Ecto neural progenitor cell (in vitro differentiated cells): ENCODE data around the gene ZNF281.
A peak's percentile ranks its signal among the peaks of the same experiment; 100 is the strongest.
"Not testable (repeated sequence)": the region's sequence is repeated elsewhere in the genome, so short reads cannot be mapped to it uniquely, and the experiment has no call there.

ENCODE experiments used
- DNase-seq: peaks from one replicate; pipeline ENCODE4 v3.0.0-alpha.2; 2018; ENCODE audit warnings: low spot score

ZNF281 gene, protein sequence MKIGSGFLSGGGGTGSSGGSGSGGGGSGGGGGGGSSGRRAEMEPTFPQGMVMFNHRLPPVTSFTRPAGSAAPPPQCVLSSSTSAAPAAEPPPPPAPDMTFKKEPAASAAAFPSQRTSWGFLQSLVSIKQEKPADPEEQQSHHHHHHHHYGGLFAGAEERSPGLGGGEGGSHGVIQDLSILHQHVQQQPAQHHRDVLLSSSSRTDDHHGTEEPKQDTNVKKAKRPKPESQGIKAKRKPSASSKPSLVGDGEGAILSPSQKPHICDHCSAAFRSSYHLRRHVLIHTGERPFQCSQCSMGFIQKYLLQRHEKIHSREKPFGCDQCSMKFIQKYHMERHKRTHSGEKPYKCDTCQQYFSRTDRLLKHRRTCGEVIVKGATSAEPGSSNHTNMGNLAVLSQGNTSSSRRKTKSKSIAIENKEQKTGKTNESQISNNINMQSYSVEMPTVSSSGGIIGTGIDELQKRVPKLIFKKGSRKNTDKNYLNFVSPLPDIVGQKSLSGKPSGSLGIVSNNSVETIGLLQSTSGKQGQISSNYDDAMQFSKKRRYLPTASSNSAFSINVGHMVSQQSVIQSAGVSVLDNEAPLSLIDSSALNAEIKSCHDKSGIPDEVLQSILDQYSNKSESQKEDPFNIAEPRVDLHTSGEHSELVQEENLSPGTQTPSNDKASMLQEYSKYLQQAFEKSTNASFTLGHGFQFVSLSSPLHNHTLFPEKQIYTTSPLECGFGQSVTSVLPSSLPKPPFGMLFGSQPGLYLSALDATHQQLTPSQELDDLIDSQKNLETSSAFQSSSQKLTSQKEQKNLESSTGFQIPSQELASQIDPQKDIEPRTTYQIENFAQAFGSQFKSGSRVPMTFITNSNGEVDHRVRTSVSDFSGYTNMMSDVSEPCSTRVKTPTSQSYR

DNA sequence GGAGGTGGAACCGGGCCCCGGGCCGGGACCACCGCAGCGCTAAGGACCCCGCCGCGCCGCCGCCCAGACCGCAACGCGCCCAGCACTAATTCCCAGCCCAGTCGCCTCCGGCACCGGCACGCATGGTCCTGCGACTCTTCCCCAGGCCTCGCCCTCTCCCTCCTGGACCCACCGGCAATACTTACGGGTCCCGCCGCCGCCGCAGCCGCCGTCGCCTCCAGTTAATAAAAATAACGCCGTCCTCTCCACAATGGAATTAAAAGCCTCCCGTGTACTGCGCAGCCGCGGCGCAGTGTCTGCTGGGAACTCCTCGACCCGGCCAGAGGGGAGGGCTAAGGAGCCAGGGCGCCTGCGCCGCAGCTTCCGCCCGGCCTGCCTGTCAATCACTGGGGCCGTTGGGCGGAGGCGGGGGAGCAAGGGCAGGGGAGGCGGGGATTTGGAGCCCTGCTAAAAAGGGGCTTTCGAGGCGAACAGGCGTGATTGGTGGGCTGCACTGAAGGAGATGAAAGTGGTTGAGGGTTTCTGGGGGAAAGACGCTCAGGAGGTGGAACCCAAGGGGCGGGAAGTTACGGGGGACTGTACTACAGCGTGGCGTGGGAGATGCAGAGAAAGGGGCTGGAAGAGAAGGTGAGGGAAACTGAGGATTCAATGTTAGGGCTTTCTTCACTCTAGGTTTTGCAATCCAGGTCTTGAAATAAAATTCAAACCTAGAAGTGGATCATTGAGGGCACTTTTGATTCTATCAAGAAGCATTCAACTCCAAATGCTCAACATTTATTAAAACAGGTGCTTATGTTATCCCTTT is at the start of gene ZNF281:
TSS of gene ZNF281 (minus strand) at position 276 of the 805 bp plus-strand sequence. CDS start 331 bp downstream, outside the sequence.
- peak; percentile 99 for DNase-seq

DNA sequence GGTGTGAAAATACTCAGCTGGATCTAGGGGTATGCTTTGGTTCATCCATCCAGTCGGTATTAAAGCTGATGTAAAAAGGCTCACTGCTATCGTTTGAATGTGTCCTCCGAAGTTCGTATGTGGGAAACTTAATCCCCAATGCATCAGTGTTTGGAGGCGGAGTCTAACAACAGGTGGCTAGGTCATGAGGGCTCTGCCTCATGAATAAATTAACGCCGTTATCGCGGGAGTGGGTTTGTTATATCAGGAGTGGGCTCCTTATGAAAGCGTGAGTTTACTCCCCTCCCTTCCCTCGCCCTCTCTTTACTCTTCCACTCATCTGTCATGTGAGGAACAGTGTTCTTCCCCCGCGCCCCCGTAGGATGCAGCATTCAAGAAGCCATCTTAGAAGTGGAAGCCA is 48.9 kb upstream of the ZNF281 start:
- DNase-seq: no peak

DNA sequence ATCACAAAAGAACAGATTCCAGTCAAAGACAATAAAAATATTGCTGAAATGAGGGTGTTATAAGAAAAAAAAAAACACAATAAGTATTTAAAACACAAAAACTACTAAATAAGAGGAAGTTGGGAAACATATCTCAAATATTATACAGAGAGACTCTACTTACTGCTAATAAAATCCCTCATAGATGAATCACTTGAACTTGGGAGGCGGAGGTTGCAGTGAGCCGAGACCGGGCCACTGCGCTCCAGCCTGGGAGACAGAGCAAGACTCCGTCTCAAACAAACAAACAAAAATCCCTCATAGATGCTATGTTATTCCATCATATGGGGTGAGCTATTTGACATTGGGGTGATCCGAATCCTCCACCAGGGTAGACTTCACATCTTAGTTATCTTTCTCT is 48.0 kb upstream of the ZNF281 start:
- DNase-seq: no peak

DNA sequence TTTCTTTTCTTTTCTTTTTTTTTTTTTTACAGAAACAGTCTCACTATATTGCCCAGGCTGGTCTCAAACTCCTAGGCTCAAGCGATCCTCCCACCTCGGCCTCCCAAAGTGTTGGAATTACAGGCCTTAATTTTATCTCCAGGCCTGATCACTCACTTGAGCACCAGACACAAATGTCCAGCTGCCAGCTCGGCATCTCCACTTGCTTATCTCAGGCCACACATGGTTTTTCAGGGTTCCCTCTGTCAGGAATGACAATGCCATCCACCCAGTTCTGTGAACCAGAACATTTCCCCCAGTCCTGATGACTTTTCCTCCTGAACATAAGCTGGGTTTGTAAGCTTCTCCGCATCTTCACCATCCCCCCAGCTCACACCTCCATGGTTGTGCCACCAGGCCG is 44.6 kb upstream of the ZNF281 start:
- no peak for DNase-seq

DNA sequence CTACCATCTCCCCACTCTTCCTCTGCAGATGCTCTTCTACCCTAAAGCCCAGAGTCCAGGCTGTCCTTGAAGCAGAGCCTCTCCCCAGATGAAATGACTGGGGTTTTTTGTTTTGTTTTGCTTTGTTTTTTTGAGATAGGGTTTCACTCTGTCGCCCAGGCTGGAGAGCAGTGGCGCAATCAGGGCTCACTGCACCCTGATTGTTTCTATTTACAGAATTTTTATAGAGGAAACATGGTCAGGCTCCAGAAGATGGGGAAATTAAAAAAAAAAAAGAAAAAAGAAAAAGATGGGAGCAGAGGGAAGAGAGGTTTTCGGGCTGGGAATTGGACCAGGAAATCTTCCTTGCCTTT is 43.7 kb upstream of the ZNF281 start:
- DNase-seq: no peak

DNA sequence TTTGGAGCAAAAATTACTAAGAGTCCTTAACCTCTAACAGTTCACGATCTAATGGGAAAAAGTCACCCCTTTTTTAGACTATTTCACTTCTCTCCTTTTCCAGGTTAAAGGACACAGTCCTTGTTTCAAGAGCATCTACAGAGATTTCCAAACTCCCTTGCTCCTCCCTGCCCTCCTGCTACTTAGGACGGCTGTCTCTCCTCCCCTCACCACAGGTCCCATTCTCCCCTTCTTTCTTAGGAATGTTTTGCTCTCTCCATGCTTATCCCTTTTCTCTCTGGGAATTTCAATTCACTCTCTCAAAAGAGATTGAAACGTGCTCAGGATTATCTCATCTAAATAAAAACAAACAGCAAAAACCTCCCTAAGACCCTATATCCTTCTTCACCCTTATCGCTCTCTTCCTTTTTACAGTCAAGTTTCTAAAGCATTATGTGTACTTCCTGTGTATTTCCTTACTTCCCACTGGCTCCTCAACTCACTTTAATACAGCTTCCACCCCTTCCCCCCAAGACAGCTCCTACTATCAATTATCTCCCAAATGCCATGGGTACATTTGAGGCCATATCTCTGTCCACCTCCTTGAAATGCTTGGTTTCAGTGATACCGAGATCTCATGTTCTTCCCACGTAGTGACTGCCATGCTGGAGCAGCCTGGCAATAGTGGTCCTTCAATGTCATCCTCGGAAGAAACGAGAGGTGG is 43.2 kb upstream of the ZNF281 start:
- no peak for DNase-seq

DNA sequence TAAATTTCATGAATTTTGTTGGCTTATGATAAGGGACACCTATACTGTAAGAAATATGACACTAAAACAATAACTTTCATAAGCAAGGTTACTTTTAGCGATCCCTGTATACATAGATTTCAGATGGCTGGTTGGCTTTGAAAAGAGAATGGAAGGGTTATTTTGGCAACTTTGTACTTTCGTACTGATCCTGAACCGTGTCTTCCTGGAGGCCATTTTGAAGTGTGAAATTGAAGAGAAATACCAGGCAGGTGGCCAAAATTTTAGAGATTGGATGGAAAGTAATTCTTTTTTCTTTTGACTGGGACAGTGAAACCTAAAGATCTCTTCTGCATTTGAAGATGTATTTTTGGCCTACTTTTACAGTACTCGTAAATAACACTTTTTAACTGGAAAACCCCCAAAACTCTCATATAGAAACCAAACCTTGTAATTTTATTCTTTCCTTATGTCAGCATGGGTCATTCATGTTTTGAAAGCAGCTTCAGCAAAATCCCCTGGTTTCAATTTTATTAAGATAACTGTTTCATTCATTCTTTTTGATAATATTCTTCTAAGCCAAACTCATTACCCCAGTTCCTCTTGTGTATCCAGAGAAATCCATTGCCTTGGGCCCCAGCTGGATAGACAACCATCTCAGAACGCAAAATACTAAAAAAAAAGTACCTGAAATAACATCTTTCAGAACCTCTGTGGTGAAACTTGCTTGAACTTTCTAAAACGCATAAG is 38.4 kb upstream of the ZNF281 start:
- DNase-seq: no peak

DNA sequence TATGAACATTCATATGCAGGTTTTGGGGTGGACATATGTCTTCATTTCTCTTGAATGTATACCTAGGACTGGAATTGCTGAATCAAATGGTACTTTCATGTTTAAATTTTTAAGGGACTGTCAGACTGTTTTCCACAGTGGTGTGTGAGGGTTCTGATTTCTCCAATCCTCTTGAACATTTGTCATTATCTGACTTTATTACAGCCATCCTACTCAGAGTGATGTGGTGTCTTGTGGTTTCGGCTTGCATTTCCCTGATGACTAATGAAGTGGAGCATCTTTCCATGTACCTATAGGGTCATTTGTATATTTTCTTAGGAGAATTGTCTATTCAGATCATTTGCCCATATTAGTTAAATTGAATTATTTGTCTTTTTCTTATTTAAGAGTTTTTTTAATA is 35.4 kb upstream of the ZNF281 start:
- no peak for DNase-seq

DNA sequence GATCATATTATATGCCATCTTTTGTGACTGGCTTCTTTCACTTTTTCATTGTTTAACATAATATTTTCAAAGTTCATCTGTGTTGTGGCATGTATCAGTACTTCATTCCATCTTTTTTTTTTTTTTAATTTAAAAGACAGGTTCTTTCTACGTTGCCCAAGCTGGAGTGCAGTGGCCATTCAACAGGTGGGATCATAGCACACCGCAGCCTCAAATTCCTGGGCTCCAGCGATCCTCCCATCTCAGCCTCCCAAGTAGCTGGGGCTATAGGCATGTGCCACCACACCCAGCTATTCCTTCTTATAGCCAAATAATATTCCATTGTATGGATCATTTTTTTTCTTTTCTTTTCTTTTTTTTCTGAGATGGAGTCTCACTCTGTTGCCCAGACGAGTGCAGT is 34.6 kb upstream of the ZNF281 start:
- DNase-seq: no peak

DNA sequence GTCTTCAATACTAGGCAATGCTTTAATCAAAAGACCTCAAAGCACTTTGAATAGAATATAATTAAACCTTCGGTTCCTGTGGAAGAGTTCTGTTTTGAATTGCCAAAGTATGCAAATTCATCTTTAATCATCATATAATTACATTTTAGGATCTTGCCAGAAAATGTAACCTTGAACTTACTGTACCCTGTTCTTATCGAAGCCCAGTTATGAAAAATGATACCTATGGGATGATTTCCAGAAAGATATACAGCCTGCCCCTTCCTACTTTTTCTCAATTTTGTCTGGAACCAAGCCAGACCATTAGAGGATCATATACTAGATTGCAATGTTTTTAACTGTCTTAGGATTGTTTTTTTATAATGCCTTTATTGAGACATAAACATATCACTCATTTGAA is 34.0 kb upstream of the ZNF281 start:
- DNase-seq: no peak

DNA sequence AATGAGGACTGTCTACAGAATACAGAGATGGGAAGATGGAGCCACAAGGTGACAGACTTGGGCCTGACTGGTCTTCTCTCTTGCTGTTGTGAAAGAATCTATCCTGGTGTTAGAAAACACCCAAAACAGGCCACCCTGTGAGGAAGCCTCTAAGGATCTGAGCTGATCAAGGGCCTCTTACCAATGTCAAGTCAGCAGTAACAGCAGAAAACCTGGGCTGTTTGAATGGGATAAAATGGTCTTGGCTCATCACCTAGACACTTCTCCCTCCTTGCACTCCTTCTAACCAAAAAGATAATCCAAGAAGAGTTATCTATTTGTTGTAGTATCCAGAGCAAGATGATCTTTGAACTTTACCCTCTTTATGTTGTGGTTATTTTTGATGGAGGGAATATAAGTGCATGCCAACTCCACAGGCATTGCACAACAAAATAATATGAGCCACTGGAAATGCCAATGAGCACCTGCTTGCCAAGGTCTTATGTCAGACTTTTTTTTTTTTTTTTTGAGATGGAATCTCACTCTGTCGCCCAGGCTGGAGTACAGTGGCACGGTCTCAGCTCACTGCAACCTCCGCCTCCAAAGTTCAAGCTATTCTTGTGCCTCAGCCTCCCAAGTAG is 32.8 kb upstream of the ZNF281 start:
- DNase-seq: no peak

DNA sequence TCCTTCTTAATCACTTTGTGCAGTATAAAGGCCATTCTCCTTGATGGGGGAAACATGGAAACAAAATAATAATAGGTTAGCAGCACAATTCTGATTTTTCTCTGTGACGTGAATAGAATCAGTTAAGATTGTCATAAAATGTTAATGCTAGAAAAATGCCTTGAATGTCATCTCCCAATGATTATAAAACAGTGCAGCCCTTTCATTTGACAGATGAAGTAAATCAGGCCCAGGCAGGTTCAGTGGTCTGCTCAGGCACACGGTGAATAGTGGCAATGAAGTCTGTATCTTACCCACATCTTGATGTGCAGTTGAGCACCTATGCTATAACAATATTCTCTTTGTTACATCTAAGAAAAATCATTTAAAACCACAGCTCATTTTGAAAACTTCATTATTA is 32.2 kb upstream of the ZNF281 start:
- DNase-seq: no peak

DNA sequence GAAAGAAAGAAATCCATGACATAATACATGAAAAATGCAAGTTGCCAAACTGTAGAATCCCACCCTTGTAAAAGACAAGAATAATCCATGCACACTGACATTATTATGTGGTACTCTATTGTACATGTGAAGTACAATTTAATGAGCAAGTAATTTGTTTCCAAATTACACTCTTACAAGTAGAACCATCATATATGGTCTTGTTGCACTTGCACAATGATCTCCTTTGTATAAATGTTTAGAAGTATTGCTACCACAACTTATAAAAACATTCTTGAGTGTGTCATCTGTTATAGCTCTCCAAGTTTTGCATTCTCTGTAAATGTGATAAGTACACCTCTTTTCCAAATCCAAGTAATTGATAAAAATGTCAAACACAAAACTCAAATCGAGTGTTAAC is 29.1 kb upstream of the ZNF281 start:
- no peak for DNase-seq

DNA sequence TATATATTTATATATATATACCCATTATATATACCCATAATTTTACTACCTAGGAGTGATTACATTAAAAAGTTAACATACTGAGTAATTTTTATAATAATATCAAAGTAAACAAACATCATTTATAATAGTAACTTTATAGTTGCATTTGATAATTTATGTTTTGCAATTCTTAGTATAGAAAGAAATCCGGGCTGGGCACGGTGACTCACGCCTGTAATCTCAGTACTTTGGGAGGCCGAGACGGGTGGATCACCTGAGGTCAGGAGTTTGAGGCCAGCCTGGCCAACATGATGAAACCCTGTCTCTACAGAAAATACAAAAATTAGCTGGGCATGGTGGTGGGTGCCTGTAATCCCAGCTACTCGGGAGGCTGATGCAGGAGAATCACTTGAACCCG is 28.6 kb upstream of the ZNF281 start:
- not testable (repeated sequence) for DNase-seq

DNA sequence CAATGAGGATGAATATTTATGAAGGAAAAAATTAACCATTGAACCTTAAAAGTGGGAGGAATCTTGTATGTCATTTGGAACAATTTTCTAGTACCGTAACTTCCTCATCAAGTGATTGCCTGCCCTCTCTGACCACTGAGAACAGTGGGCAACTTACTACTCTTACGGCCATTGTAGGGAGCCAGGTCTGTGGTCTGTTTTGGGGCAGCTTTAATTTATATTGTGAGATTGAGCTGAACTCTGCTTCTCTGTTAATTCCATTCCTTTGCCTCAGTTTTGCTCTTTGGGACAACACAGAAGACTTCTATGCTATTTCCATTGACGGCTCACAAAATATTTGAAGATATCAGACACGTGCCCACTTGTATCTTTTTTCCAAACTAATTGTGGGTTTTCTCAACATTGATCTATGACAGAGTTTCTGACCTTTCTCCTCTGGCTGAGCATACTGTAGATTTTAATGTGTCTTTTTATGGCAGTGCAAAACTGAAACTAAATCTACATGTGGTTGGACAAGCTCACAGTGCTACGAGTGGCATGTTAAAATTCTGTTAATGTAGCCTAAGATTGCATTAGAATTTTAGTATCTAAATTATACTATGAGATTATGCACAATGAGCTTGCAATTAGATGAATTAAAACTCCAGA is 27.8 kb upstream of the ZNF281 start:
- DNase-seq: no peak

DNA sequence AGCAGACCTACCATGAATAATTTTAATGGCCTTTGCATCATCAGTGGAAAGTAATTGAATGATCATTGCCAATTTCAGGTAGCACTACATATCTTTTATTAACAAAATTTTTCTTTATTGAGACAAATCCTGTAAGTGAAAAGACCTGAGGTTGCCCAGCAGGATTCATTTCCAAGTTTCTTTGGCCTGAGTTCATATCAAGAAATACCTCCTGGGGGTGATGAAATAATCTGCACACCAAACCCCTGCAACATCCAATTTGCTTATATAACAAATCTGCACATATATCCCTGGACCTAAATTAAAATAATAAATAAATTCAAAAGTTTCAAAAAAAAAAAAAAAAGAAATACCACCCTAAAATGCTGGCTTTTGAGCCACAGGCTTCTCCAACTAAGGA is 27.3 kb upstream of the ZNF281 start:
- DNase-seq: no peak

DNA sequence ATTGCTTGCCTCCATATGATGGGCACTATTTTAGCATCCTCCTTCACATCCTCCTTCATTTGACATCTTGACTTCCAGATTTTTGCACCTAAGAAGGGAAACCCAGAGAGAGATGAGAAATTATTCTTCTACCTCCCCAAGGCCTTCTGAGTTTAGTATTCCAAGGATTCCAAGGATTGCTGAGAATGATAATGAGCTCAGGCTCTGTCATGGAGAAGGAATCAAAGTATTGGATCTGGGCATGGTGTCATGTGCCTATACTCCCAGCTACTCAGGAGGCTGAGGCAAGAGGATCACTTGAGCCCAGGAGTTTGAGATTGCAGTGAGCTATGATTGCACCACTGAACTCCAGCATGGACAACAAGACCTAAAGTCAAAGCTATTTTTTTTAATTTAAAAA is 26.6 kb upstream of the ZNF281 start:
- DNase-seq: no peak

DNA sequence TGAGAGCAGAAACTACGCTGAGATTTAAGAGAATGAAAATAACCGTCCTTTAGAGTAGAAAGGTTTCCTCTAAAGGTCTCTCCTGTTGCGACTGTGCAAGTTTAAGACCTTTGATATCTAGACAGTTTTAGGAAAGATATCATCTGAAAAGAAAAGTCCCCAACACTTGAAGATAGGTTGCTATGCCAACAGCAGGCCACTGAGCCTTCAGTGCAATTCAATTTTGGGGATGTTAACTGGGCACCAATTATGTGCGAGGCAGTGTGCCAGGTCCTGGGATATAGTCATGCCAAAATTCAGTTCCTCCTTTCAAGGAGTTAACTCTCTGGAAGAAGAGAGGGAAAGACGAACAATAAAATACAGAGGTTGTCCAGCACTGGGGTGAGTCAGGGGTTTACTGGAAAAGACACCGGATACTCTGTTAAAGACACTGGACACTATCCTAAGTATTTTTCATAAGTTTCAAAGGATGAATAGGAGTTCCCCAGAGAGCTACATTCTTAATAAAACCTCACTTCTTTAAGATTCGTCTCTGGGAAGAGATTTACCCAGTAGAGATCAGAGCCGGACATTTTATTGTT is 25.5 kb upstream of the ZNF281 start:
- DNase-seq: no peak

DNA sequence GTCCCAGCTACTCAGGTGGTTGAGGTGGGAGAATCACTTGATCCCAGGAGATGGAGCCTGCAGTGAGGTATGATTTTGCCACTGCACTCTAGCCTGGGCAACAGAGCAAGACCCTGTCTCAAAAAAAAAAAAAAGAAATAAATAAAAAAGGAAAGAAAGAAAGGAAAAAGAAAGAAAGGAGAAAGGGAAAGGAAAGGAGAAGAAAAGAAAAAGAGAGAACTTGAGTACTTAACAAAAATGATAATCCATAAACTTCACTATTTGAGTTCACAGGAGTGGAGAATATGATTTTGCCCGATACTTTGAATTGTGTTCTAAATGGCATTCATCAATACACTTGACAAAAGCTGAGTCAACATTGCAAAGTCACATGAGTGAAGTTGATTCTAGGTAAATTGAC is 23.8 kb upstream of the ZNF281 start:
- DNase-seq: no peak

DNA sequence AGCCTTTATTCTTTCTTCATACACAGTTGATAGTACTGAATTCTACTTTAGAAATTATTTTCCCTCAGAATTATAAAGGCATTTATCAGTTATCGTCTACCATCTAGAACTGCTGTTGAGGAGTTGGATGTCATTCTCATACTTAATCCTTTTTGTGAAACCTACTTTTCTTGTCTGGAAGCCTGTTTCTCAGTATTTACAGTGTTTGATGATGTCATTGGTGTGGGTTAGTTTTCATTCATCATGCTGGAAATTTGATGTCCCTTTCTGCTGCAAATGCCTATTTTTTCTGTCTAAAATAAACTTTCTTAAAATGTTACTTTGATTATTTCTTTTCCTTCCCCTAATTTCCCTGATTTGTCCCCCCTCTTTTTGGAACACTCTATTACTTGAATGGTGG is 22.8 kb upstream of the ZNF281 start:
- no peak for DNase-seq
